ENCODE data around the gene IQCM. TPM values are rescaled to one million over a fixed set of nuclear protein-coding genes. Genes with fewer than 3 reads are reported as not detected.

Gene IQCM
- under 1 TPM in 1 of 4 donors, not detected in 3; 0.21 TPM for polyA plus RNA-seq (ENCODE audit: insufficient read length in 4 of 4)

GRCh38 chr4:149815743-149816142, at the start of gene IQCM:
TSS of gene IQCM (minus strand) at chr4:149815843. CDS start at chr4:149742691, 73,152 bp downstream.
- DNase-seq (ENCODE audit: low read depth in 4 of 4, low spot score in 3 of 4): no peak

GRCh38 chr4:149857446-149857845, 41.8 kb upstream of the IQCM start:
- DNase-seq (ENCODE audit: low read depth in 4 of 4, low spot score in 3 of 4): no peak

- no peak for DNase-seq (ENCODE audit: low read depth in 4 of 4, low spot score in 3 of 4)
Observed at GRCh38 chr4:149845743-149846142, 30.1 kb upstream of the IQCM start.

GRCh38 chr4:149841686-149842085, 26.0 kb upstream of the IQCM start:
- no peak for DNase-seq (ENCODE audit: low read depth in 4 of 4, low spot score in 3 of 4)

- no peak for DNase-seq (ENCODE audit: low read depth in 4 of 4, low spot score in 3 of 4)
Observed at GRCh38 chr4:149838036-149838435, 22.4 kb upstream of the IQCM start.

- DNase-seq (ENCODE audit: low read depth in 4 of 4, low spot score in 3 of 4): no peak
Observed at GRCh38 chr4:149836546-149836945, 20.9 kb upstream of the IQCM start.

GRCh38 chr4:149835280-149835679, 19.6 kb upstream of the IQCM start:
- DNase-seq (ENCODE audit: low read depth in 4 of 4, low spot score in 3 of 4): no peak

- DNase-seq (ENCODE audit: low read depth in 4 of 4, low spot score in 3 of 4): no peak
Observed at GRCh38 chr4:149831656-149832208, 16.1 kb upstream of the IQCM start.

GRCh38 chr4:149830823-149831222, 15.2 kb upstream of the IQCM start:
- DNase-seq (ENCODE audit: low read depth in 4 of 4, low spot score in 3 of 4): no peak

GRCh38 chr4:149825336-149825735, 9.7 kb upstream of the IQCM start:
- DNase-seq (ENCODE audit: low read depth in 4 of 4, low spot score in 3 of 4): no peak

GRCh38 chr4:149823769-149824221, 8.2 kb upstream of the IQCM start:
- no peak for DNase-seq (ENCODE audit: low read depth in 4 of 4, low spot score in 3 of 4)

GRCh38 chr4:149801416-149801815, 14.2 kb downstream of the IQCM start:
- DNase-seq (ENCODE audit: low read depth in 4 of 4, low spot score in 3 of 4): no peak

- DNase-seq (ENCODE audit: low read depth in 4 of 4, low spot score in 3 of 4): no peak
Observed at GRCh38 chr4:149799546-149799945, 16.1 kb downstream of the IQCM start.

GRCh38 chr4:149796381-149796780, 19.3 kb downstream of the IQCM start:
- DNase-seq (ENCODE audit: low read depth in 4 of 4, low spot score in 3 of 4): no peak

GRCh38 chr4:149795256-149795655, 20.4 kb downstream of the IQCM start:
- no peak for DNase-seq (ENCODE audit: low read depth in 4 of 4, low spot score in 3 of 4)

GRCh38 chr4:149794352-149794751, 21.3 kb downstream of the IQCM start:
- DNase-seq (ENCODE audit: low read depth in 4 of 4, low spot score in 3 of 4): no peak

GRCh38 chr4:149793459-149793858, 22.2 kb downstream of the IQCM start:
- DNase-seq (ENCODE audit: low read depth in 4 of 4, low spot score in 3 of 4): no peak

- DNase-seq (ENCODE audit: low read depth in 4 of 4, low spot score in 3 of 4): no peak
Observed at GRCh38 chr4:149791851-149792250, 23.8 kb downstream of the IQCM start.

GRCh38 chr4:149790172-149790907, 25.3 kb downstream of the IQCM start:
- no peak for DNase-seq (ENCODE audit: low read depth in 4 of 4, low spot score in 3 of 4)

- no peak for DNase-seq (ENCODE audit: low read depth in 4 of 4, low spot score in 3 of 4)
Observed at GRCh38 chr4:149788300-149788699, 27.3 kb downstream of the IQCM start.

- no peak for DNase-seq (ENCODE audit: low read depth in 4 of 4, low spot score in 3 of 4)
Observed at GRCh38 chr4:149785696-149786431, 29.8 kb downstream of the IQCM start.

GRCh38 chr4:149784018-149784417, 31.6 kb downstream of the IQCM start:
- DNase-seq (ENCODE audit: low read depth in 4 of 4, low spot score in 3 of 4): no peak
